NCI-H2107 (cell line): ENCODE data around the gene HSFX3.
"Not testable (repeated sequence)": the region's sequence is repeated elsewhere in the genome, so short reads cannot be mapped to it uniquely, and the experiment has no call there.

Experiments used
- DNase-seq: peaks from one replicate; lab custom pipeline; 2025; lab: John Stamatoyannopoulos, UW

The HSFX3 gene

GRCh38 chrX:149517308-149517707, 32.4 kb downstream of the HSFX3 start:
- no peak for DNase-seq

- DNase-seq = no peak
Observed at GRCh38 chrX:149516604-149517003, 33.1 kb downstream of the HSFX3 start.

- no peak for DNase-seq
Observed at GRCh38 chrX:149515954-149516602, 33.6 kb downstream of the HSFX3 start.

GRCh38 chrX:149513825-149514428, 35.8 kb downstream of the HSFX3 start:
- no peak for DNase-seq

GRCh38 chrX:149512225-149512885, 37.4 kb downstream of the HSFX3 start:
- peak; percentile 1 for DNase-seq

GRCh38 chrX:149511081-149511480, 38.6 kb downstream of the HSFX3 start:
- DNase-seq = no peak

GRCh38 chrX:149510386-149510785, 39.3 kb downstream of the HSFX3 start:
- DNase-seq = no peak

- DNase-seq = no peak
Observed at GRCh38 chrX:149508467-149508866, 41.3 kb downstream of the HSFX3 start.

- DNase-seq = no peak
Observed at GRCh38 chrX:149506349-149506748, 43.4 kb downstream of the HSFX3 start.

- DNase-seq = no peak
Observed at GRCh38 chrX:149505671-149506070, 44.1 kb downstream of the HSFX3 start.

GRCh38 chrX:149504915-149505651, 44.6 kb downstream of the HSFX3 start, which contains the start of gene IDS:
IDS (minus strand) TSS chrX:149505306; CDS start chrX:149505137, 169 bp downstream.
- peak; percentile 76 for DNase-seq

- DNase-seq = no peak
Observed at GRCh38 chrX:149504226-149504914, 45.4 kb downstream of the HSFX3 start.

- not testable (repeated sequence) for DNase-seq
Observed at GRCh38 chrX:149503446-149503845, 46.3 kb downstream of the HSFX3 start.

- DNase-seq = not testable (repeated sequence)
Observed at GRCh38 chrX:149502923-149503322, 46.8 kb downstream of the HSFX3 start.

GRCh38 chrX:149499766-149500165, 50.0 kb downstream of the HSFX3 start:
- no peak for DNase-seq

- no peak for DNase-seq
Observed at GRCh38 chrX:149498767-149499166, 51.0 kb downstream of the HSFX3 start.
